Left cardiac atrium (tissue), 4 donors: ENCODE data around the gene PNMA8C. TPM values are rescaled to one million over a fixed set of nuclear protein-coding genes. Genes with fewer than 3 reads are reported as not detected.
"Not testable (repeated sequence)": the region's sequence is repeated elsewhere in the genome, so short reads cannot be mapped to it uniquely, and the experiment has no call there.

Experiments used
- ATAC-seq, 2 donors: fragments of 200-7000 bp; cut with Tn5 transposase; one replicate each; pipeline ENCODE4 v1.9.1; 2020; ENCODE audit warnings: mild to moderate bottlenecking in 2 of 2, moderate library complexity in 2 of 2
- DNase-seq: peaks from one replicate; pipeline ENCODE4 v3.0.0-alpha.2; 2020
- intact Hi-C, 2 donors: fragments of 100-400 bp; cut with DNase I; formaldehyde crosslinking; loops; one replicate each; pipeline versions ENCODE4 v1.14.1 to v1.15.1; 2022 to 2023
- total RNA-seq, 2 donors: library from RNA; stranded (reverse); fragmentation: NEBNext Ultra II Directional; extraction: Animal tissue kit (Norgen Biotek cat#: 25700); gene quantifications; one replicate each; pipeline ENCODE4 v1.2.1, GENCODE V29; 2021
- donor health status: DM: no; HTN: yes; CAD: no.
- donor health status: DM: no; HTN: yes; CAD: no; lungs with severe emphysema.
- donor health status: DM: yes; HTN: yes; CAD: no.
- donor health status: Dilated cardiomyopathy.

PNMA8C gene
- total RNA-seq, 2 donors from 2014 or later = 0.09 to 0.16 TPM

GRCh38 chr19:46414899-46415298 lies 13.8 kb downstream of the PNMA8C start:
- DNase-seq, intact Hi-C loops, ATAC-seq: not testable (repeated sequence)

- ATAC-seq = peak; percentile 91 to 94
- intact Hi-C loops = no loop called here
- peak; percentile 87 for DNase-seq
These were observed 15.3 kb downstream of the PNMA8C start, which contains the start of gene CCDC8 for GRCh38 chr19:46413262-46414031. TSS of gene CCDC8 (minus strand) at chr19:46413564. CDS start at chr19:46412810, 754 bp downstream.

GRCh38 chr19:46412650-46413261 lies 16.0 kb downstream of the PNMA8C start:
- ATAC-seq (peak; percentile 2 to 5), DNase-seq (no peak)
- intact Hi-C loops = no loop called here

GRCh38 chr19:46411925-46412649 lies 16.6 kb downstream of the PNMA8C start:
- DNase-seq (no peak), ATAC-seq (no peak)
- intact Hi-C loops = no loop called here

GRCh38 chr19:46411088-46411924 lies 17.4 kb downstream of the PNMA8C start:
- intact Hi-C loops = no loop called here
- ATAC-seq = no peak
- no peak for DNase-seq

- no peak for ATAC-seq
- no peak for DNase-seq
- intact Hi-C loops = no loop called here
These were observed 18.3 kb downstream of the PNMA8C start for GRCh38 chr19:46410205-46411087.

- ATAC-seq = no peak
These were observed 19.5 kb downstream of the PNMA8C start for GRCh38 chr19:46409191-46409590.

GRCh38 chr19:46408664-46409039 lies 20.1 kb downstream of the PNMA8C start:
- ATAC-seq (peak; percentile 33 to 36), DNase-seq (peak; percentile 76)
- intact Hi-C loops = no loop called here

More at GRCh38 chr19:46409191-46409590, 19.5 kb downstream of the PNMA8C start:
- no peak for DNase-seq
- intact Hi-C loops = no loop called here

- no peak for DNase-seq
- intact Hi-C loops = no loop called here
- ATAC-seq = peak; percentile 3 to 11
These were observed 20.7 kb downstream of the PNMA8C start for GRCh38 chr19:46407856-46408663.

- ATAC-seq (no peak), DNase-seq (no peak)
- intact Hi-C loops = no loop called here
These were observed 21.8 kb downstream of the PNMA8C start for GRCh38 chr19:46406976-46407375.

GRCh38 chr19:46404753-46405468 lies 23.8 kb downstream of the PNMA8C start:
- no peak for DNase-seq

GRCh38 chr19:46404055-46404752 lies 24.5 kb downstream of the PNMA8C start:
- DNase-seq (no peak), ATAC-seq (peak; percentile 56 to 59)
- intact Hi-C loops = no loop called here

More at GRCh38 chr19:46404753-46405468, 23.8 kb downstream of the PNMA8C start:
- intact Hi-C loops = no loop called here
- peak; percentile 9 to 31 for ATAC-seq

GRCh38 chr19:46402725-46403124 lies 26.0 kb downstream of the PNMA8C start:
- intact Hi-C loops = loop anchor here in 1 of 2 donors (2.0 kb wide), 1 partner anchor 84 kb away; no protein-coding TSS in a partner anchor
- no peak for ATAC-seq
- no peak for DNase-seq

- DNase-seq, ATAC-seq: not testable (repeated sequence)
- intact Hi-C loops = loop anchor here in 1 of 2 donors (5.0 kb wide), 2 partner anchors 89 to 116 kb away; no protein-coding TSS in a partner anchor
These were observed 30.8 kb downstream of the PNMA8C start for GRCh38 chr19:46397801-46398479.

GRCh38 chr19:46394402-46394797 lies 34.3 kb downstream of the PNMA8C start:
- ATAC-seq (no peak), DNase-seq (no peak)
- intact Hi-C loops = loop anchor here in 1 of 2 donors (2.0 kb wide), 1 partner anchor 118 kb away; no protein-coding TSS in a partner anchor
